Right lung (tissue), 5 donors: Measurements from ENCODE around the gene PPL. TPM values are rescaled to one million over a fixed set of nuclear protein-coding genes. Genes with fewer than 3 reads are reported as not detected.

Experiments used
- DNase-seq, 2 donors: peaks; one replicate each; pipeline ENCODE4 v3.0.0-alpha.2; 2013
- polyA plus RNA-seq, 5 donors: library from polyadenylated mRNA; unstranded; fragments of 120-200 nt; gene quantifications; one replicate each; pipeline versions ENCODE4 v1.2.1 to v1.2.3, GENCODE V29; 2013; ENCODE audit warnings: inconsistent platforms in 1 of 5, low replicate concordance in 1 of 5; ENCODE audit not compliant: insufficient read length in 5 of 5, insufficient read depth in 1 of 5

The PPL gene
- polyA plus RNA-seq, 5 donors: 26.7 to 44.8 (median 33.1) TPM

GRCh38 chr16:4890686-4891085 lies 46.3 kb downstream of the PPL start:
- no peak for DNase-seq

DNA sequence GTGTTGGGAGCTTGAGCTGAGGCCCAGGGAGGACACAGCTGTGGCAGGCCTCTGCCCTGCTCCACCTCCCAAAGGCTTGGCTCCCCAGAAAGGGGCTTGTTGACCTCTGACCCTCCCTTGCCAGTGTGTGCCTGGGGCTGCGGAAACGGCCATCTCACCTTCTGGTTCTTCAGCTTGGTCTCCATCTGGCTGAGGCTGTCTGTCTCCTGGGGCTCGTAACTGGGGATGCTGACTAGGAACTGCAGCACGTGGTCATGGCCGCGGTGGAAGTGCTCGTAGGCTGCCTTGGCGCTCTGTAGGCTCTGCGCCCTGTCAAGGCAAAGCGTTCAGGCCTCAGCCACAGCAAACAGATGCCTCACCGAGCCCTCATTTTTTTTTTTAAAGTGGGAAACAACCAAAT lies 46.9 kb downstream of the PPL start:
- DNase-seq: no peak

GRCh38 chr16:4888428-4889135 lies 48.4 kb downstream of the PPL start:
- DNase-seq: no peak

GRCh38 chr16:4886151-4886550 lies 50.8 kb downstream of the PPL start:
- DNase-seq: no peak

GRCh38 chr16:4884972-4885874 lies 51.7 kb downstream of the PPL start:
- no peak for DNase-seq

DNA sequence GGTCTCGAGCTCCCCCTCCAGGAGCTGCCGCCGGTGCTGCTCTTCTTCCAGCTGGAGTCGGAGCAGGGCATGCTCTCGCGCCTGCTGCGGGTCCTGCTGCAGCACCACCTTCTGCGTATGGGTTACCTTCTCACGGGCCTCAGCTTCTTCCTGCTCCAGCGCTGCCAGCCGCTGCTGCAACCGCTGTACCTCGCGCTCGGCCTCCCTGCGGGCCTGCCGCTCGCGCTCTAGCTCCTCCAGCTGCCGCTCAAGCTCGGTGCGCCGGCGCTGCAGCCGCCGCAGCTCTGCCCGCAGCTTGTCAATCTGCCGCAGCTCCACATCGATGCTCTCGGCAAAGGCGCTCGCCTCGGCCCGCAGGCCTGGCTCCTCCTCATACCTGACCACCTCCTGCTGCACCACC lies 52.7 kb downstream of the PPL start:
- no peak for DNase-seq

DNA sequence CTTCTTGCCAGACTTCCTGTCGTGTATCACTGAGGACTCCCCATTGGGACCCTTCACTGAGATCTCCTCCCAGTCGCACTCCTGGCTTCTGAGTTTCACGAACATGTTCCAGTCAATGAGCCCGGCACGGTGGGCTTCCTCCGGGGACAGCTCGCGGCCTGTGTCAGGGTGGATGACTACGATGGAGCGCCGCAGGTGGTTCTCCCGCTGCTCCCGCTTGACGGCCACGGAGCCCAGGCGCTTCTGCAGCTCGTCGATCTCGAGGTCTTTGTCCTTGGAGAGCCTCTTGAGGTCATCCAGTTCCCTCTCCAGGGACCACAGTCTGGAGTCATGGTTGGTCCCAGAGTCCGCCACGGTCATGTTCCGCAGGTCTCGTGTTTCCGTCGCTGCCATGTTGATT lies 53.4 kb downstream of the PPL start:
- no peak for DNase-seq

GRCh38 chr16:4882633-4883285 lies 54.2 kb downstream of the PPL start:
- DNase-seq: peak in 1 of 2 donors; percentile 31

- DNase-seq: no peak
Observed at GRCh38 chr16:4882000-4882632, 54.8 kb downstream of the PPL start.

DNA sequence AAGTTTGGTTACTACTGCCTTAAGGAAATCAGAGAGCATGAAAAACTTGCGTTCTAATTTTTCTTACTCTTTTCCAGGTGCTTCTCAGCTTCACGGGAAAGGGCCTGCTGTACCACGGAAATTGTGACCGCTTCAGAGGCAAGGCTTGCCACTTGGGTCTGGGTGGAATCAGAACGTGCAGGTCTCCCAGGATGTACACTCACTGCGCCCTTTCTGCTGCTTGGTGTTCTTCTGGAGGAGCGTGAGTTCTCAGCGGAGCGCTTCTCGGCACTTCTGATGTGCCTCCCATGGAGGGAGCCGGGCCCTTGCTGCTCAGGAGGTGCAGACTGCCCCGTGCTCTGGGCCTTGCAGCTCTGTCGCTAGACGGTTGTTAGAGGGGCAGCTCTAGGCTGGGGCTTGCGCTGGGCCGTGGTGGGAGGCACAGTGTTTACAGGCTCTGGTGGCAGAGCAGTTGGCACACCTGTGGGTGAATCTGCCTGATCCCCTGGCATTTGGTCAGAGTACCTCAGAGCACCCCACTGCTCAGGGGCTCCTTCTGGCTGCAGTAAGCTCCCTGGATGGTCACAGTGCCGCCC lies 56.9 kb downstream of the PPL start:
- no peak for DNase-seq

GRCh38 chr16:4879049-4879448 lies 57.9 kb downstream of the PPL start:
- DNase-seq: no peak

- no peak for DNase-seq
Observed at GRCh38 chr16:4877380-4877685, 59.6 kb downstream of the PPL start.

- no peak for DNase-seq
Observed at GRCh38 chr16:4876646-4877379, 60.1 kb downstream of the PPL start.

DNA sequence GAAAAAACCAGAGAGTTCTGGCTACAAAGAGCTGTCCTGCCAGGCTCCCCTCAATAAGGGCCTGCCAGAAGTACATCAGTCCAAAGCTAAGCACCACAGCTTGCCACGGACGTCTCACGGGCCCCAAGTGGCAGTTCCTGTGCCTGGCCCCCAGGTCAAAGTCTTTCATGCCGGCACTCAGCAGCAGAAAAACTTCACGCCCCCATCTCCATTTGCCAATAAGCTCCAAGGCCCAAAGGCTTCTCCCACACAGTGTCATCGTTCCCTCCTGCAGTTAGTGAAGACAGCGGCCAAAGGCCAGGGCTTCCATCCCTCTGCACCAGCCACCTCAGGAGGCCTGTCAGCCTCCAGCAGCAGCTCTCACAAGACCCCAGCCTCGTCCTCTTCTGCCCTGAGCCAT lies 62.3 kb downstream of the PPL start:
- no peak for DNase-seq

DNA sequence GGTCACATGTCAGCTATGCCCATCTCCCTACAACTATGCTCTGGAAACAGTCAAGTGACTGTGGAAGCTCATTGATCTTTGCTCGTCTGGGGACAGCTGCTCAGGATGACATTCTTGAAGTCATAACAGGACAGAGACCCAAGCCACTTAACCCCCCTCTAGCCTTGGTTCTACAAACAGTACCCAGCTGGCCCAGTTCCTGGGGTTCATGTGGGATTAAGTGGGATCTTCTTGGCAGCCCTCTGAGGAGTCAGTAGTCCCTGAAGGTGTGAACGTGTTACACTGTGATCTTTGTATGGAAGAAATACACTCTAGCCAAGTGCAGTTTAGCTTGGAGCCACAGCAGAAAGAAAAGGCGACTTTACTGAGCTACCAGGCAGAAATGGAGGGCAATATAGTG lies 63.9 kb downstream of the PPL start:
- no peak for DNase-seq

DNA sequence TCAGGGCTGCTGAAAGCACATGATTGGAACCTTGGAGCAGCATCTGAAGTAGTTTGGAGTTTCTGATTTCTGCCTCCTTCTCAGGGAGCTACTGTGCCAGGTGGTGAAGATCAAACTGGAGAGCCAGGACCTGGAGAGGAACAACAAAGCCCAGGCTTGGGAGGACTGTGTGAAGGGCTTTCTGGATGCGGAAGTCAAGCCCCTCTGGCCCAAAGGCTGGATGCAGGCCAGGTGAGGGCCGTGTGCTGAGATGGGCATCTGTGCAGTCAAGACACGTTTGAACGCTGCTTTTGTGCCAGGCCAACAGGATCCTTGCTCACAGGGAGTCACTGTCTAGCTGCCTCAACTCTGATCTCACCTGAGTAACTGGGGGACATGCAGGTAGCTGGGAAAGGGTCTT lies 65.9 kb downstream of the PPL start:
- DNase-seq: no peak

DNA sequence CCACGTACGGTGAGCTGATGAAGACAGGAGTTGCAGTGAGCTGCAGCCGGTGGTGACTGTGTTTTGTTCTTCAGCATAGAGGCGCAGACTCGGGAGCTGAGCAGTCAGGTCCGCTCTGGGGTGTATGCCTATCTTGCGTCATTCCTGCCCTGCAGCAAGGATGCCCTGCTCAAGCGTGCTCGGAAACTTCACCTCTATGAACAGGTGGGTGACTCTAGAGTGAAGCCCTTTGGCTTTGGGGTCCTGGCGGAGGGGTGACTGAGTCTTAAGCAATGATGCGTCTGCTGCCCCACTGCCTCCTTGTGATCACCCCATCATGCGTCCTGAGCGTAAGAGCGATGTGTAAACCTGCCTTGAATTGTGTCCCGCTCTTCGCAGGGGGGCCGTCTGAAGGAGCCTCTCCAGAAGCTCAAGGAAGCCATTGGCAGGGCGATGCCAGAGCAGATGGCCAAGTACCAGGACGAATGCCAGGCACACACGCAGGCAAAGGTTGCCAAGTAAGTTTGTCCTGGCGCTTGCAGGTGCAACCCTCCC lies 66.7 kb downstream of the PPL start:
- DNase-seq: no peak

DNA sequence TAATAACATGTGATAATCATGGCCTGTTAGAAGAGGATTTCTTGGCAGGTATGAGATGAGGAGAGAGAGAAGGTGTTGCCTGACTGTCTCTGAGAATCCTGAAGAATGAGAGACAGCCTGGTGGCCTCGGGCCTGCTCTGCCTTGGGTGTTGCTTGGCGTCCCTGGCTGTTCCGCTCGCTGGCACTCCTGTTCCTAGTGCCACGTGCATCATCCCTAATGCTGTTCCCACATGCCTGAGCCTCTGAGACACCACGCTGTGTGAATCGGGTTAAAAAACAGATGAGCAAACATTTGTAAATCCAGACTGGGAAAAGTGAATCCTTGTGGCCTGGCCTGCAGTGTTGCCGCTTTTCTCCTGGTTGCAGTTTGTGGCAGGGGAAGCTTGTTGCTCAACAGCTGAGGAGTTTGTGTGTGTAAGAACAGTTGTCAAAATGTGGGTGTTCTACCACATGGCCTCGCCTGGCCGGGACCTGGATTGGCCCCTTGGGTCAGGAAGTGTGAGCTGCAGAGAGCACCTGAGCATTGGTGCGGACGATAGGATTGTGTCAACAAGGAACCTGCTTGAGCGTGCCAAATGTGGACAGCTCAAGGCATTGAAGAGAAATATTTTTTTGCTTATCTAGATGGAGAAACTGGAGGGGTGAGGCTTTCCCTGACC lies 67.7 kb downstream of the PPL start:
- no peak for DNase-seq

DNA sequence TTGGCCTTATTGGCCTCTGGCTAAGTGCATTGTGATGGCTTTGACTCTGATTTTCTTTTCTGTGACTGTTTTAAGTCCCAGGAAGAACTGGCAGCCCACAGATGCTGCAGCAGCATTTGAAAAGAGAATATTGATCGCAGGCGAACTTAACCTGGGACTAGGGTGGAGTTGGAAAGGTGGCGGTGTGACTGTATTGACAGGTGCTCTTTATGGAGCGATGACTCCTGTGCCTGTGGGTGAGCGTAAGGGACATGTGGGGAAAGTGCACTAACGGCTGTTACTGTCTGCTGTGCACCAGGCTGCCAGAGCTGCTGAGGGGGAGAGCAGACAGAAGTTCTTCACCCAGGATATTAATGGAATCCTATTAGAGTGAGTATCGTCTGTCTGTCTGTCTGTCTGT lies 68.4 kb downstream of the PPL start:
- no peak for DNase-seq

DNA sequence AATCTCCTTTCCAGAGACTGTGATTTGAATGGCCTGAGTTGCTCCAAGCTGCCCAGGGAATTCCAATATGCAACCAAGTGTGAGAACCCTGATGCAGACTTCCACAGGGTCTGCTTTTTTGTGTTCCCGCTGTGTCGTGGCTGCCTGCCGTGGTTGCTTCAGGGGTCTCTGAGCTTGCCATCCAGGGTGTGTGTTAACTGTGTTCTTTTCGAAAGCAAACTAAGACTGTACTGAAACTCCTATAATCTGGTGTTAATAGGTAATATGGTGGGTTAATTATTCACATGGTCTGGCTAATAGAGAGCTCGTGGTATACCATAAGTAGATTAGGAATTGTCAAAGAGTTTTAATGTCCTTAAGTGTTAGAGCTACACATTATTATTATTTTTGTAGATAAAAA lies 68.9 kb downstream of the PPL start:
- DNase-seq: no peak

DNA sequence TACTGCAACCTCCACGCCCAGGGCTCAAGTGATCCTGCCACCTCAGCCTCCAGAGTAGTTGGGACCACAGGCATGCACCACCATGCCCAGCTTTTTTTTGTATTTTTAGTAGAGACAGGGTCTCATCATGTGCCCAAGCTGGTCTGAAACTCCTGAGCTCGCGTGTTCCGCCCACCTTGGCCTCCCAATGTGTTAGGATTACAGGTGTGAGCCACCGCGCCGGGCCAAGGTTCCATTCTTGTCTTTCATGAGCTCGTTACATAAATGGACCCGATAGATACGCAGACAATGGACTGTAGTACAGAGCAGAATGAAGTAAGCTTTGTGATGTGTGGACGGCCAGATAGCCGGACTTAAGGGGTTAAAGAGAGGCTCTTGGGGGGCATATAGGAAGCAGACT lies 70.4 kb downstream of the PPL start:
- no peak for DNase-seq
